ENCODE results near the gene FAM107B.

Gene FAM107B

GRCh38 chr10:14491811-14492210 is 282.9 kb downstream of the FAM107B start:
- no peak for TF ChIP-seq CTCF (conservative IDR thresholded peaks at IDR 0.05)
- no peak for TF ChIP-seq ZFX (IDR thresholded peaks at IDR 0.05)
- no peak overlapping the region for H3K27ac ChIP-seq

GRCh38 chr10:14489522-14490177 is 285.0 kb downstream of the FAM107B start:
- no peak overlapping the region for H3K27ac ChIP-seq
- TF ChIP-seq CTCF (conservative IDR thresholded peaks at IDR 0.05): no peak
- TF ChIP-seq ZFX (IDR thresholded peaks at IDR 0.05): no peak

GRCh38 chr10:14487488-14487883 is 287.2 kb downstream of the FAM107B start:
- no peak overlapping the region for H3K27ac ChIP-seq
- TF ChIP-seq ZFX (IDR thresholded peaks at IDR 0.05) (no peak), CTCF (conservative IDR thresholded peaks at IDR 0.05) (no peak)

GRCh38 chr10:14486777-14487487 is 287.8 kb downstream of the FAM107B start:
- no peak overlapping the region for H3K27ac ChIP-seq
- TF ChIP-seq ZFX (IDR thresholded peaks at IDR 0.05) (no peak), CTCF (conservative IDR thresholded peaks at IDR 0.05) (no peak)

GRCh38 chr10:14485986-14486385 is 288.7 kb downstream of the FAM107B start:
- H3K27ac ChIP-seq: no peak overlapping the region
- no peak for TF ChIP-seq CTCF (conservative IDR thresholded peaks at IDR 0.05)
- no peak for TF ChIP-seq ZFX (IDR thresholded peaks at IDR 0.05)

GRCh38 chr10:14483417-14483816 is 291.3 kb downstream of the FAM107B start:
- H3K27ac ChIP-seq: no peak overlapping the region
- TF ChIP-seq ZFX (IDR thresholded peaks at IDR 0.05): no peak
- TF ChIP-seq CTCF (conservative IDR thresholded peaks at IDR 0.05): no peak

GRCh38 chr10:14481752-14482151 is 292.9 kb downstream of the FAM107B start:
- TF ChIP-seq ZFX (IDR thresholded peaks at IDR 0.05): no peak
- TF ChIP-seq CTCF (conservative IDR thresholded peaks at IDR 0.05): no peak
- H3K27ac ChIP-seq: no peak overlapping the region
